Epithelial cell of esophagus (primary cell): ENCODE measurements around the gene ZRSR2.
"Not testable (repeated sequence)": the region's sequence is repeated elsewhere in the genome, so short reads cannot be mapped to it uniquely, and the experiment has no call there.

ENCODE experiments used
- DNase-seq: peaks from one replicate; pipeline ENCODE4 v3.0.0; 2010; ENCODE audit warnings: low read depth
- H3K4me3 ChIP-seq: 2 replicates; pipeline ENCODE4 v1.5.1; 2011; ENCODE audit warnings: mild to moderate bottlenecking, low read length, control low read depth
- TF ChIP-seq, protein P1 (sequence below): IDR thresholded peaks from 2 replicates; pipeline ENCODE4 v1.5.1; 2011; ENCODE audit warnings: low read depth, mild to moderate bottlenecking, low read length, control low read depth, inconsistent platforms; ENCODE audit not compliant: insufficient read depth; ENCODE audit errors: missing control alignments

Gene ZRSR2

DNA sequence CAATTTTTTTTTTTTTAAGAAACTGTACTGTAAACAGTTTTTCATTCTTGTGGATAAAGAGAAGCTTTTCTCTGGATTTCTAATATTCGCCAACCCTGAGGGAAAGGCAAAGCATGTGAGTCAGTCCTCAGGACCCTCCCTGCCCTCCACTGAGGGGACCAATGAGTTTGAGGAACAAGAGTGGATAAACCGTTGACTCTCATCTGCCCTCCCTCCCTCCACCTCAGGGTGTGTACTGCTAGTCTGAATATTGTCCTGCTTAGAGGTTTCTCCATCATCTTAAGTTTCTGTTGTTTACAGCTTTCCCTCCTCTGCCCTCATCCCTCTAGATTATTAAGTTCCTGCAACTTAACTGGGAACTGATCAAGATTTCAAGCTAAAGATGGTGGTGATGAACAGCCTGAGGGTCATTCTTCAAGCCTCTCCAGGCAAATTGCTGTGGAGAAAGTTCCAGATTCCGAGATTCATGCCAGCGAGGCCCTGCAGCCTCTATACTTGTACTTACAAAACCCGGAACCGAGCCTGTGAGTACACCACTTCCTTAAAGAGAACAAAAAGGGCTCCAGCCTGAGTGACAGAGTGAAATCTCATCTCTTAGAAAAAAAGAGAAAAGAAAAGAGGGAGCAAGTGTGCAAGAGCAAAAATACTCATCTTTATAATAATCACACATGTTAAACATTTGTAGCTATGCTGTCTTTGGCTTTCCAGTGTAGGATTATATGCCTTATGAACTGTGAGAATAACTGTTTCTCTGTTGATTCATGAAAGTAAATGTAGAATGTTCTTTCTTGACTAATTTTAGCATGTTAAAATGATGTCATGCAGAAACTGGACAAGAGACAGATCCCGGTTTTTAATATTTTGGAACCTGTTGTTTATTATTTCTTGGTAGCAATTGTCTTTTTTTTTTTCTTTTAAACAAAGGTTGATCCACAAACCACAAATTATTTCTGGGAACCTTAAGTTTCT, 40.4 kb upstream of the ZRSR2 start:
- TF ChIP-seq, protein P1, sequence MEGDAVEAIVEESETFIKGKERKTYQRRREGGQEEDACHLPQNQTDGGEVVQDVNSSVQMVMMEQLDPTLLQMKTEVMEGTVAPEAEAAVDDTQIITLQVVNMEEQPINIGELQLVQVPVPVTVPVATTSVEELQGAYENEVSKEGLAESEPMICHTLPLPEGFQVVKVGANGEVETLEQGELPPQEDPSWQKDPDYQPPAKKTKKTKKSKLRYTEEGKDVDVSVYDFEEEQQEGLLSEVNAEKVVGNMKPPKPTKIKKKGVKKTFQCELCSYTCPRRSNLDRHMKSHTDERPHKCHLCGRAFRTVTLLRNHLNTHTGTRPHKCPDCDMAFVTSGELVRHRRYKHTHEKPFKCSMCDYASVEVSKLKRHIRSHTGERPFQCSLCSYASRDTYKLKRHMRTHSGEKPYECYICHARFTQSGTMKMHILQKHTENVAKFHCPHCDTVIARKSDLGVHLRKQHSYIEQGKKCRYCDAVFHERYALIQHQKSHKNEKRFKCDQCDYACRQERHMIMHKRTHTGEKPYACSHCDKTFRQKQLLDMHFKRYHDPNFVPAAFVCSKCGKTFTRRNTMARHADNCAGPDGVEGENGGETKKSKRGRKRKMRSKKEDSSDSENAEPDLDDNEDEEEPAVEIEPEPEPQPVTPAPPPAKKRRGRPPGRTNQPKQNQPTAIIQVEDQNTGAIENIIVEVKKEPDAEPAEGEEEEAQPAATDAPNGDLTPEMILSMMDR: no peak
- no peak overlapping the region for H3K4me3 ChIP-seq
- DNase-seq: peak; percentile 2

DNA sequence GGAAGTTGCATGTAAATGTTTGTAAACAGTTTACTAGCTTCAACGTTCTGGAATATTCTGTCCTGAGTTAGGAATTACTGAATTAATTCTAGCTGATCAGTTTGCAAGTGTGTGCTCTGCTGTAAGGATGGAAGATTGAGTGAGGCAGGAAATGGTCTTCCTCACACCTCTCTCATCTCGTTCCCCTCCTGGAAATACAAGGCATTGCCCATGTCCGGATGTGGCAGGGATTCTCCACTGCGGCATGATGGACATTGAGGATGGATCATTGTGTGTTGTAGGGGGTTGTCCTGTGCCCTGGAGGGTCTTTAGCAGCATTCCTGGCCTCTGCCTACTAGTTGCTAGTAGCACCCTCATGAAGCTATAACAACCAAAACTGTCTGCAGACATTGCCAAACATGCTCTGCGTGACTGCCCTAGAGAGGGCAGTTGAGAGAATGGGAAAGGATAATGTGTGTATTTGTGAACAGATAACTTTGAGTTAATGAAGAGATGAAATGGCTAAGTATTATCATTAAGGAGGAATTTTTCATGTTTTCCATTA, 39.6 kb upstream of the ZRSR2 start:
- DNase-seq: no peak
- TF ChIP-seq, protein P1: no peak
- H3K4me3 ChIP-seq: no peak overlapping the region

GRCh38 chrX:15751155-15751819, 39.0 kb upstream of the ZRSR2 start:
- H3K4me3 ChIP-seq: no peak overlapping the region
- DNase-seq: no peak
- TF ChIP-seq, protein P1: no peak

- TF ChIP-seq, protein P1: no peak
- H3K4me3 ChIP-seq: no peak overlapping the region
- no peak for DNase-seq
Measured at GRCh38 chrX:15755091-15755490, 35.2 kb upstream of the ZRSR2 start.

DNA sequence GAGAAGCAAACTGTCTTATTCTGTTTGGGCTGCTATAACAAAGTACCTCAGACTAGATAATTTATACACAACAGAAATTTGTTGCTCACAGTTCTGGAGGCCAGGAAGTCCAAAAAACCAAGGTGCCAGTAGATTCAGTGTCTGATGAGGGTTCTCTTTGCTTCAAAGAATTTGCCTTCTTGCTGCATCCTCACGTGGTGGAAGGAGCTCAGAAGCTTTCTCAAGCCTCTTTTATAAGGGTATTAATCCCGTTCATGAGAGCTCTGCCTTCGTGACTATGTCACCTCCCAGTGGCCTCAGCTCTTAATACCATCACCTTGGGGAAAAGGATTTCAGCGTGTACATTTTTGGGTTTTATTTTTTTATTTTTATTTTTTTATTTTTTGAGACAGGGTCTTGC, 32.1 kb upstream of the ZRSR2 start:
- no peak for DNase-seq
- H3K4me3 ChIP-seq: no peak overlapping the region
- TF ChIP-seq, protein P1: no peak

- DNase-seq, H3K4me3 ChIP-seq: not testable (repeated sequence)
Measured at GRCh38 chrX:15759886-15760285, 30.4 kb upstream of the ZRSR2 start.

DNA sequence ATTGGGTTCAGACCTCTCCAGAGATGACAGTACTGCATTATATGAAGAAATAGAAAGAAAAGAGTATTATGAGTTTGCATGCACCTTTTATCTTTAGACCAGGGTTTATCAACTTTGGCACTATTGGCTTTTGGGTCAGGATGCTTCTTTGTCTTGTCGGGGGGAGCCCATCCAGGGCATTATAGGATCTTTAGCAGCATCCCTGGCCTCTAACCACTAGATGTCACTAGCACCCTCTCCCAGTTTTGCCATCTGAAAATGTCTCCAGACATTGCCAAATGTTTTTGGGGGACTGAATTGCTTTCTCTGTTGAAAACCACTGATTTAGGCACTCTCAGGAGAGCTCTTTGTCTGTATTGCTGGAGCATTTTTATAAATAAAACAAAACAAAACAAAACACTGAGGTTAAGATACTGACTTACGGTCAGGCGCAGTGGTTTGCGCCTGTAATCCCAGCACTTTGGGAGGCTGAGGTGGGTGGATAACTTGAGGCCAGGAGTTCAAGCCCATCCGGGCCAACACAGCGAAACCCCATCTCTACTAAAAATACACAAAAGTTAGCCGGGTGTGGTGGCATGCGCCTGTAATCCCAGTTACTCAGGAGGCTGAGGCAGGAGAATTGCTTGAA, 28.6 kb upstream of the ZRSR2 start:
- TF ChIP-seq, protein P1: peak; percentile 72
- peak; percentile 14 for DNase-seq
- H3K4me3 ChIP-seq: no peak overlapping the region
